SK-N-SH treated with all-trans-retinoic acid at 6 μM for 48 hours (cell line): ENCODE results near the gene FEN1.

ENCODE experiments used
- ATAC-seq: fragments of 200-7000 bp; cut with Tn5 transposase; 3 replicates; pipeline ENCODE4 v1.9.1; 2020; ENCODE audit warnings: mild to moderate bottlenecking, moderate library complexity
- ARNTL ChIP-seq: fragments of 450-650 bp; formaldehyde crosslinking; IDR thresholded peaks from 2 replicates; pipeline ENCODE4 v1.5.0; 2020; ENCODE audit warnings: low read depth, mild to moderate bottlenecking, moderate library complexity, borderline replicate concordance
- BACH2 ChIP-seq: fragments of 250-450 bp; sonication (Bioruptor Pico); IDR thresholded peaks from 2 replicates; pipeline ENCODE4 v1.9.0; 2021; ENCODE audit warnings: mild to moderate bottlenecking, borderline replicate concordance
- CSDC2 ChIP-seq: fragments of 250-450 bp; sonication (Bioruptor Pico); IDR thresholded peaks from 2 replicates; pipeline ENCODE4 v1.5.0; 2020; ENCODE audit warnings: mild to moderate bottlenecking, moderate library complexity
- ESRRG ChIP-seq: fragments of 250-450 bp; sonication (Bioruptor Pico); IDR thresholded peaks from 2 replicates; pipeline ENCODE4 v1.6.1; 2021; ENCODE audit warnings: mild to moderate bottlenecking
- PPARA ChIP-seq: fragments of 250-450 bp; sonication (Bioruptor Pico); IDR thresholded peaks from 2 replicates; pipeline ENCODE4 v1.5.0; 2020; ENCODE audit warnings: mild to moderate bottlenecking, borderline replicate concordance
- RARB ChIP-seq: fragments of 250-450 bp; sonication (Bioruptor Pico); IDR thresholded peaks from 2 replicates; pipeline ENCODE4 v1.8.0; 2021; ENCODE audit warnings: mild to moderate bottlenecking, moderate library complexity
- SNAI2 ChIP-seq: fragments of 250-450 bp; sonication (Bioruptor Pico); IDR thresholded peaks from 2 replicates; pipeline ENCODE4 v1.5.0; 2020; ENCODE audit warnings: mild to moderate bottlenecking, moderate library complexity
- TCF4 ChIP-seq: fragments of 250-450 bp; sonication (Bioruptor Pico); IDR thresholded peaks from 2 replicates; pipeline ENCODE4 v1.8.0; 2021; ENCODE audit warnings: mild to moderate bottlenecking, moderate library complexity, borderline replicate concordance
- ZC3H10 ChIP-seq: fragments of 250-450 bp; sonication (Bioruptor Pico); IDR thresholded peaks from 2 replicates; pipeline ENCODE4 v1.5.1; 2021; ENCODE audit warnings: mild to moderate bottlenecking, moderate library complexity
- ZFP3 ChIP-seq: fragments of 250-450 bp; sonication (Bioruptor Pico); IDR thresholded peaks from 2 replicates; pipeline ENCODE4 v1.5.0; 2020; ENCODE audit warnings: mild to moderate bottlenecking, moderate library complexity
- ZFP30 ChIP-seq: fragments of 450-650 bp; formaldehyde crosslinking; IDR thresholded peaks from 2 replicates; pipeline ENCODE4 v1.5.0; 2022; ENCODE audit warnings: mild to moderate bottlenecking, moderate library complexity
- ZNF565 ChIP-seq: fragments of 450-650 bp; formaldehyde crosslinking; conservative IDR thresholded peaks from 2 replicates; pipeline ENCODE4 v1.5.0; 2020; ENCODE audit warnings: low read depth, mild to moderate bottlenecking, moderate library complexity
- ZNF70 ChIP-seq: fragments of 450-650 bp; formaldehyde crosslinking; IDR thresholded peaks from 2 replicates; pipeline ENCODE4 v1.5.0; 2020; ENCODE audit warnings: mild to moderate bottlenecking, moderate library complexity
- ZNF8 ChIP-seq: fragments of 450-650 bp; formaldehyde crosslinking; IDR thresholded peaks from 2 replicates; pipeline ENCODE4 v1.5.0; 2020; ENCODE audit warnings: mild to moderate bottlenecking, moderate library complexity
- TF ChIP-seq, protein P1 (sequence below): fragments of 250-450 bp; sonication (Bioruptor Pico); IDR thresholded peaks from 2 replicates; pipeline ENCODE4 v1.5.0; 2020; ENCODE audit warnings: mild to moderate bottlenecking, moderate library complexity
- TF ChIP-seq, protein P2 (sequence below): fragments of 250-450 bp; sonication (Bioruptor Pico); IDR thresholded peaks from 2 replicates; pipeline ENCODE4 v1.5.1; 2020; ENCODE audit warnings: low read depth, mild to moderate bottlenecking, moderate library complexity
- TF ChIP-seq, protein P3 (sequence below): fragments of 250-450 bp; sonication (Bioruptor Pico); IDR thresholded peaks from 2 replicates; pipeline ENCODE4 v1.8.0; 2021; ENCODE audit warnings: low read depth, mild to moderate bottlenecking, moderate library complexity, borderline replicate concordance
- TF ChIP-seq, protein P4 (sequence below): fragments of 250-450 bp; sonication (Bioruptor Pico); IDR thresholded peaks from 2 replicates; pipeline ENCODE4 v1.8.0; 2020; ENCODE audit warnings: mild to moderate bottlenecking, moderate library complexity, borderline replicate concordance

Gene FEN1

DNA sequence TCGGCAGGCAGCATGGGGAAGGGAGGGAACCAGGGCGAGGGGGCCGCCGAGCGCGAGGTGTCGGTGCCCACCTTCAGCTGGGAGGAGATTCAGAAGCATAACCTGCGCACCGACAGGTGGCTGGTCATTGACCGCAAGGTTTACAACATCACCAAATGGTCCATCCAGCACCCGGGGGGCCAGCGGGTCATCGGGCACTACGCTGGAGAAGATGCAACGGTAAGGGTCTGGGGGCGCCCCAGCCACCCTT is 35.6 kb downstream of the FEN1 start:
- ATAC-seq: no peak
- no peak for TF ChIP-seq ZNF70 (CRISPR knock-in tag)
- TF ChIP-seq, all 23 proteins: peak for 0

DNA sequence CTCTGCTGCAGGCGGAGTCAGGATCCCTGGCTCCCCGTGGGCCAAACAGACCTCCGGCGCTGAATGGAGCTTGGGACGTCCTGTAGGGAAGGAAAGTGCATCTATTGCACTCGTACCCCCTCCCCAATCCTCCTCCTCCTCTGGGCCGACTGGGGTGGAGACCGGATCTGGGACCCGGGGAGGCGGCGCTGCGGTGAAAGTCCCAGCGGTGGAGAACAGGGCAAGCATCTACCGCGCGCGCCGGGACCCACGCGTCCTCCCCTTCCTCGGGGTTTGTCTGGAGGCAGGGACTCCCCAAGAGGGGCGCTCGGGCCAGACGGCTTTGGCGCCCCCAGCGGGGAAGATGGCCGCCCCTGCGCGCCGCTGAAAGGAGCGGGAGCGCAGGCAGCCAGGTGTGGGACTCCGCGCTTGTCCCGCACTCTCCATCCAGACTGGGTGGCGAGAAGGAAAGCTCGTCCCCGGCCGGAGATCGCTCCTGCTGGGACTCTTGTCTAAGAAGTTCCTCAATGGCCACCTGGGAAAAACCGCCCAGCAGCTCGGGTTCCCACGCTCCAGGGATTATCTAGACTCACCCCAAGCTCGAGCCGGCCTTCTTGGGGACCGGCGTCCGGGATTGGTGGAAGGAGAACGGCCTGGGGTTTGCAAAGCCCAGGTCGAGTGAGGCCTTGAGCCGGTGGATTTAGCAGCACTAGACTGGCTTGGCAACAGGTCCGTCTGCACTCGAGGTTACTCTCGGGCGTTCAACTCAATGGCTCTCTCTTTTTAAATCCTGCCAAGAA is 36.1 kb downstream of the FEN1 start:
- TF ChIP-seq ZFP3 (CRISPR knock-in tag): no peak
- TF ChIP-seq, protein P1, sequence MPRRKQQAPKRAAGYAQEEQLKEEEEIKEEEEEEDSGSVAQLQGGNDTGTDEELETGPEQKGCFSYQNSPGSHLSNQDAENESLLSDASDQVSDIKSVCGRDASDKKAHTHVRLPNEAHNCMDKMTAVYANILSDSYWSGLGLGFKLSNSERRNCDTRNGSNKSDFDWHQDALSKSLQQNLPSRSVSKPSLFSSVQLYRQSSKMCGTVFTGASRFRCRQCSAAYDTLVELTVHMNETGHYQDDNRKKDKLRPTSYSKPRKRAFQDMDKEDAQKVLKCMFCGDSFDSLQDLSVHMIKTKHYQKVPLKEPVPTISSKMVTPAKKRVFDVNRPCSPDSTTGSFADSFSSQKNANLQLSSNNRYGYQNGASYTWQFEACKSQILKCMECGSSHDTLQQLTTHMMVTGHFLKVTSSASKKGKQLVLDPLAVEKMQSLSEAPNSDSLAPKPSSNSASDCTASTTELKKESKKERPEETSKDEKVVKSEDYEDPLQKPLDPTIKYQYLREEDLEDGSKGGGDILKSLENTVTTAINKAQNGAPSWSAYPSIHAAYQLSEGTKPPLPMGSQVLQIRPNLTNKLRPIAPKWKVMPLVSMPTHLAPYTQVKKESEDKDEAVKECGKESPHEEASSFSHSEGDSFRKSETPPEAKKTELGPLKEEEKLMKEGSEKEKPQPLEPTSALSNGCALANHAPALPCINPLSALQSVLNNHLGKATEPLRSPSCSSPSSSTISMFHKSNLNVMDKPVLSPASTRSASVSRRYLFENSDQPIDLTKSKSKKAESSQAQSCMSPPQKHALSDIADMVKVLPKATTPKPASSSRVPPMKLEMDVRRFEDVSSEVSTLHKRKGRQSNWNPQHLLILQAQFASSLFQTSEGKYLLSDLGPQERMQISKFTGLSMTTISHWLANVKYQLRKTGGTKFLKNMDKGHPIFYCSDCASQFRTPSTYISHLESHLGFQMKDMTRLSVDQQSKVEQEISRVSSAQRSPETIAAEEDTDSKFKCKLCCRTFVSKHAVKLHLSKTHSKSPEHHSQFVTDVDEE: no peak
- TF ChIP-seq, all 23 proteins: peak for 0
- ATAC-seq: peak; percentile 67

DNA sequence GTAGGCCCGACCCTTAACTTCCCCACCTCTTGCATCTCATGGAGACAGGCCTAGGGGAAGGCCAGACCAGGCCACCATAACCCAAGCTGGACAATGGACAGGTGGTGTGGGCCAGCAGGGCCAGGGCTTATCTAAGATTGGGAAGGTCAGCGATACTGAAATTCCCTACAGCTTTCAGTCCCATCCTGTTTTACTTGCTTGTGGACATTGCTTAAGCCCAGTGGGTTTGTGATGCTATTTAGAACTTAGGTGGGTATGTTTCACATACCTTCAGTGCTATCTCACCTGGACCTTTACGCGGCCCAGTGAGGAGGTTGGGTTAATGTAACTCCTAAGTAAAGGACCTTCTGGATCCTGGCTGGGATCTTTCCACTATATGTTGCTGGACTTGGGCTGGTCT is 37.1 kb downstream of the FEN1 start:
- TF ChIP-seq ARNTL (CRISPR knock-in tag) (no peak), ESRRG (CRISPR knock-in tag) (no peak), ZNF70 (CRISPR knock-in tag) (no peak), ZNF8 (no peak), ZFP30 (no peak), SNAI2 (CRISPR knock-in tag) (no peak), ZC3H10 (CRISPR knock-in tag) (no peak), CSDC2 (CRISPR knock-in tag) (no peak), BACH2 (no peak), PPARA (no peak), ZNF565 (CRISPR knock-in tag) (no peak), ZFP3 (CRISPR knock-in tag) (no peak)
- TF ChIP-seq, protein P1: no peak
- TF ChIP-seq, protein P2, sequence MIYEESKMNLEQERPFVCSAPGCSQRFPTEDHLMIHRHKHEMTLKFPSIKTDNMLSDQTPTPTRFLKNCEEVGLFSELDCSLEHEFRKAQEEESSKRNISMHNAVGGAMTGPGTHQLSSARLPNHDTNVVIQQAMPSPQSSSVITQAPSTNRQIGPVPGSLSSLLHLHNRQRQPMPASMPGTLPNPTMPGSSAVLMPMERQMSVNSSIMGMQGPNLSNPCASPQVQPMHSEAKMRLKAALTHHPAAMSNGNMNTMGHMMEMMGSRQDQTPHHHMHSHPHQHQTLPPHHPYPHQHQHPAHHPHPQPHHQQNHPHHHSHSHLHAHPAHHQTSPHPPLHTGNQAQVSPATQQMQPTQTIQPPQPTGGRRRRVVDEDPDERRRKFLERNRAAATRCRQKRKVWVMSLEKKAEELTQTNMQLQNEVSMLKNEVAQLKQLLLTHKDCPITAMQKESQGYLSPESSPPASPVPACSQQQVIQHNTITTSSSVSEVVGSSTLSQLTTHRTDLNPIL: no peak
- TF ChIP-seq, protein P3, sequence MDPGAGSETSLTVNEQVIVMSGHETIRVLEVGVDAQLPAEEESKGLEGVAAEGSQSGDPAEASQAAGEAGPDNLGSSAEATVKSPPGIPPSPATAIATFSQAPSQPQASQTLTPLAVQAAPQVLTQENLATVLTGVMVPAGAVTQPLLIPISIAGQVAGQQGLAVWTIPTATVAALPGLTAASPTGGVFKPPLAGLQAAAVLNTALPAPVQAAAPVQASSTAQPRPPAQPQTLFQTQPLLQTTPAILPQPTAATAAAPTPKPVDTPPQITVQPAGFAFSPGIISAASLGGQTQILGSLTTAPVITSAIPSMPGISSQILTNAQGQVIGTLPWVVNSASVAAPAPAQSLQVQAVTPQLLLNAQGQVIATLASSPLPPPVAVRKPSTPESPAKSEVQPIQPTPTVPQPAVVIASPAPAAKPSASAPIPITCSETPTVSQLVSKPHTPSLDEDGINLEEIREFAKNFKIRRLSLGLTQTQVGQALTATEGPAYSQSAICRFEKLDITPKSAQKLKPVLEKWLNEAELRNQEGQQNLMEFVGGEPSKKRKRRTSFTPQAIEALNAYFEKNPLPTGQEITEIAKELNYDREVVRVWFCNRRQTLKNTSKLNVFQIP (CRISPR knock-in tag): no peak

DNA sequence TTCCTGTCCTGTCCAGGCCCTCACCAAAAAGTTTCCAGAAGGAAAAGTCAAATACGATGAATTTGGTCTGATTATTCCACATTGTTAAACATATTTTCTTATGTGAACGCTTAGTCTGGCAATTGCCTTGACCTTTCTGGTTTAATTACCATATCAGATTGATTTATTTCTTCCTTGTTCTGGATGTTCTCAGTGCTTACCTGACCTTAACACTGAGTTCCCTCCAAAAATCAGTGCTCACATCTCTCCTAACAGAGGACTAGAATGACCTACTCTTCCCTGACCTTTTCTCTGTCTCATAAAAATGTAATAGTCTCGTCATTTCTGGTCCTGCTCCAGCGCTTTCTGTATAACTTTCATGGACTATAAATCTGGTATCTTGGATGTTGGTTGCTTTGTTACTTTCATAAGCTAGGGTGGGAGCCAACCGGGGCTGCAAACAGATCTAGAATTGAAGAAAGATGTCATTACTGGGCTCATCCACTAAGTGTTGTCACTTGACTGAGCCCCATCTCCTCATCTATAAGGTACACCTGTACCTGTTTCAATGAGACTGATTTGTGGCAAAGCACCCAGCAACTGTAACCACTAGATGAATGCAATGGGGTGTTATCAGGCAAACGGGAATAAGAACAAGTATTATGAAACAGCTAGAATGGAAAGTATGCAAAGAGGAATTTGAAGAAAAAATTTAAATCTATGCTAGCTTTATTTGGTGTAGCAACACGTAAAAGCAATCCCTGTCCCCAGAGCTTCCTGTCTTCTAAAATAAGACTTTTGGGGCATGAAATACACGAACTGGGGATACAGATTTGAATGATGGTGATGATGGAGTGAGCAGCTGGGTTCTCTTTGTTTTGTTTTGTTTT is 37.8 kb downstream of the FEN1 start:
- no peak for ATAC-seq
- TF ChIP-seq, protein P4, sequence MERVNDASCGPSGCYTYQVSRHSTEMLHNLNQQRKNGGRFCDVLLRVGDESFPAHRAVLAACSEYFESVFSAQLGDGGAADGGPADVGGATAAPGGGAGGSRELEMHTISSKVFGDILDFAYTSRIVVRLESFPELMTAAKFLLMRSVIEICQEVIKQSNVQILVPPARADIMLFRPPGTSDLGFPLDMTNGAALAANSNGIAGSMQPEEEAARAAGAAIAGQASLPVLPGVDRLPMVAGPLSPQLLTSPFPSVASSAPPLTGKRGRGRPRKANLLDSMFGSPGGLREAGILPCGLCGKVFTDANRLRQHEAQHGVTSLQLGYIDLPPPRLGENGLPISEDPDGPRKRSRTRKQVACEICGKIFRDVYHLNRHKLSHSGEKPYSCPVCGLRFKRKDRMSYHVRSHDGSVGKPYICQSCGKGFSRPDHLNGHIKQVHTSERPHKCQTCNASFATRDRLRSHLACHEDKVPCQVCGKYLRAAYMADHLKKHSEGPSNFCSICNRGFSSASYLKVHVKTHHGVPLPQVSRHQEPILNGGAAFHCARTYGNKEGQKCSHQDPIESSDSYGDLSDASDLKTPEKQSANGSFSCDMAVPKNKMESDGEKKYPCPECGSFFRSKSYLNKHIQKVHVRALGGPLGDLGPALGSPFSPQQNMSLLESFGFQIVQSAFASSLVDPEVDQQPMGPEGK (CRISPR knock-in tag): no peak
- TF ChIP-seq RARB (CRISPR knock-in tag) (no peak), TCF4 (CRISPR knock-in tag) (no peak), PPARA (no peak), ZFP30 (no peak)
- TF ChIP-seq, protein P2: no peak

More for the DNA sequence above, 37.1 kb downstream of the FEN1 start:
- ATAC-seq: no peak
